ENCODE results near the gene RIN3.

The RIN3 gene

GRCh38 chr14:92716131-92716530, 202.6 kb downstream of the RIN3 start:
- no peak overlapping the region for H2BK120ac ChIP-seq (ENCODE audit: low read depth, low read length)
- peaks cover 1% of the 10 kb centered on the region for H3K36me3 ChIP-seq (ENCODE audit: control insufficient read depth, insufficient read depth, low read length)
- H3K79me1 ChIP-seq (ENCODE audit: low read length), result no peaks in the 10 kb centered on the region
- H2BK15ac ChIP-seq (replicated peaks; ENCODE audit: low read depth), result no peak overlapping the region
- no peak overlapping the region for H3K27ac ChIP-seq (ENCODE audit: low read depth, low read length)
- no peak overlapping the region for H3K4me2 ChIP-seq (ENCODE audit: low read length)
- H3K4ac ChIP-seq (ENCODE audit: low read depth, low read length), result no peak overlapping the region
- no peak overlapping the region for H3K4me3 ChIP-seq (ENCODE audit: low read length)
- no peak overlapping the region for H3K23ac ChIP-seq (ENCODE audit: low read length)
- no peaks in the 10 kb centered on the region for H3K4me1 ChIP-seq (ENCODE audit: control insufficient read depth, low read depth, low read length)
- no peak overlapping the region for H4K8ac ChIP-seq (ENCODE audit: low read depth, low read length)
- no CpG with 5 or more reads among the region's 10 CpGs for WGBS (ENCODE audit: extremely low coverage, insufficient coverage, low lambda C conversion rate)
- H3K18ac ChIP-seq (ENCODE audit: low read length), result no peak overlapping the region
- H2BK5ac ChIP-seq (ENCODE audit: low read length), result no peak overlapping the region
- DNase-seq, result no peak
- H4K5ac ChIP-seq (ENCODE audit: low read length), result no peak overlapping the region
- no peak overlapping the region for H2AK5ac ChIP-seq (ENCODE audit: low read length)
- H3K9ac ChIP-seq (ENCODE audit: low read length), result no peak overlapping the region
- H3K79me2 ChIP-seq (ENCODE audit: control insufficient read depth, insufficient read depth, low read length), result no peaks in the 10 kb centered on the region
- no peaks in the 10 kb centered on the region for H3K27me3 ChIP-seq (ENCODE audit: insufficient read depth, low read length, poor library complexity)
- H3K56ac ChIP-seq (ENCODE audit: low read length), result no peak overlapping the region

- H3K56ac ChIP-seq (ENCODE audit: low read length), result no peak overlapping the region
- no peak overlapping the region for H4K5ac ChIP-seq (ENCODE audit: low read length)
- WGBS (ENCODE audit: extremely low coverage, insufficient coverage, low lambda C conversion rate), result no CpG with 5 or more reads among the region's 11 CpGs
- H3K27ac ChIP-seq (ENCODE audit: low read depth, low read length), result no peak overlapping the region
- H2AK5ac ChIP-seq (ENCODE audit: low read length), result no peak overlapping the region
- no peaks in the 10 kb centered on the region for H3K27me3 ChIP-seq (ENCODE audit: insufficient read depth, low read length, poor library complexity)
- H3K4me2 ChIP-seq (ENCODE audit: low read length), result no peak overlapping the region
- H3K79me1 ChIP-seq (ENCODE audit: low read length), result peaks cover 2% of the 10 kb centered on the region
- no peak overlapping the region for H3K4ac ChIP-seq (ENCODE audit: low read depth, low read length)
- no peak overlapping the region for H2BK15ac ChIP-seq (replicated peaks; ENCODE audit: low read depth)
- H3K23ac ChIP-seq (ENCODE audit: low read length), result no peak overlapping the region
- no peak overlapping the region for H3K4me3 ChIP-seq (ENCODE audit: low read length)
- H2BK120ac ChIP-seq (ENCODE audit: low read depth, low read length), result no peak overlapping the region
- DNase-seq, result no peak
- H3K9ac ChIP-seq (ENCODE audit: low read length), result no peak overlapping the region
- H2BK5ac ChIP-seq (ENCODE audit: low read length), result no peak overlapping the region
- no peak overlapping the region for H3K18ac ChIP-seq (ENCODE audit: low read length)
- no peak overlapping the region for H4K8ac ChIP-seq (ENCODE audit: low read depth, low read length)
- H3K79me2 ChIP-seq (ENCODE audit: control insufficient read depth, insufficient read depth, low read length), result no peaks in the 10 kb centered on the region
- H3K36me3 ChIP-seq (ENCODE audit: control insufficient read depth, insufficient read depth, low read length), result no peaks in the 10 kb centered on the region
- H3K4me1 ChIP-seq (ENCODE audit: control insufficient read depth, low read depth, low read length), result no peaks in the 10 kb centered on the region
Observed at GRCh38 chr14:92717571-92718042, 204.0 kb downstream of the RIN3 start.

- H3K23ac ChIP-seq (ENCODE audit: low read length), result no peak overlapping the region
- H3K36me3 ChIP-seq (ENCODE audit: control insufficient read depth, insufficient read depth, low read length), result no peaks in the 10 kb centered on the region
- H3K79me1 ChIP-seq (ENCODE audit: low read length), result peaks cover 2% of the 10 kb centered on the region
- no peak overlapping the region for H3K56ac ChIP-seq (ENCODE audit: low read length)
- H4K5ac ChIP-seq (ENCODE audit: low read length), result no peak overlapping the region
- H3K27ac ChIP-seq (ENCODE audit: low read depth, low read length), result no peak overlapping the region
- no peak overlapping the region for H3K18ac ChIP-seq (ENCODE audit: low read length)
- no peak overlapping the region for H3K4ac ChIP-seq (ENCODE audit: low read depth, low read length)
- no peaks in the 10 kb centered on the region for H3K27me3 ChIP-seq (ENCODE audit: insufficient read depth, low read length, poor library complexity)
- H2BK5ac ChIP-seq (ENCODE audit: low read length), result no peak overlapping the region
- H4K8ac ChIP-seq (ENCODE audit: low read depth, low read length), result no peak overlapping the region
- WGBS (ENCODE audit: extremely low coverage, insufficient coverage, low lambda C conversion rate), result no CpG with 5 or more reads among the region's 8 CpGs
- H2AK5ac ChIP-seq (ENCODE audit: low read length), result no peak overlapping the region
- H3K9ac ChIP-seq (ENCODE audit: low read length), result no peak overlapping the region
- H3K79me2 ChIP-seq (ENCODE audit: control insufficient read depth, insufficient read depth, low read length), result no peaks in the 10 kb centered on the region
- no peak for DNase-seq
- H3K4me1 ChIP-seq (ENCODE audit: control insufficient read depth, low read depth, low read length), result no peaks in the 10 kb centered on the region
- H3K4me2 ChIP-seq (ENCODE audit: low read length), result no peak overlapping the region
- no peak overlapping the region for H3K4me3 ChIP-seq (ENCODE audit: low read length)
- no peak overlapping the region for H2BK120ac ChIP-seq (ENCODE audit: low read depth, low read length)
- H2BK15ac ChIP-seq (replicated peaks; ENCODE audit: low read depth), result no peak overlapping the region
Observed at GRCh38 chr14:92718664-92719063, 205.1 kb downstream of the RIN3 start.

GRCh38 chr14:92719421-92719820, 205.8 kb downstream of the RIN3 start:
- Histone ChIP-seq H2BK120ac (ENCODE audit: low read depth, low read length) (no peak overlapping the region), H3K4me2 (ENCODE audit: low read length) (no peak overlapping the region), H3K4me3 (ENCODE audit: low read length) (no peak overlapping the region), H3K4me1 (ENCODE audit: control insufficient read depth, low read depth, low read length) (no peaks in the 10 kb centered on the region), H2BK5ac (ENCODE audit: low read length) (no peak overlapping the region), H2BK15ac (replicated peaks; ENCODE audit: low read depth) (no peak overlapping the region), H3K79me1 (ENCODE audit: low read length) (peaks cover 2% of the 10 kb centered on the region), H3K9ac (ENCODE audit: low read length) (no peak overlapping the region), H3K18ac (ENCODE audit: low read length) (no peak overlapping the region), H3K27ac (ENCODE audit: low read depth, low read length) (no peak overlapping the region), H2AK5ac (ENCODE audit: low read length) (no peak overlapping the region), H3K27me3 (ENCODE audit: insufficient read depth, low read length, poor library complexity) (no peaks in the 10 kb centered on the region), H4K8ac (ENCODE audit: low read depth, low read length) (no peak overlapping the region), H4K5ac (ENCODE audit: low read length) (no peak overlapping the region), H3K4ac (ENCODE audit: low read depth, low read length) (no peak overlapping the region), H3K36me3 (ENCODE audit: control insufficient read depth, insufficient read depth, low read length) (no peaks in the 10 kb centered on the region), H3K79me2 (ENCODE audit: control insufficient read depth, insufficient read depth, low read length) (no peaks in the 10 kb centered on the region), H3K56ac (ENCODE audit: low read length) (no peak overlapping the region), H3K23ac (ENCODE audit: low read length) (no peak overlapping the region)
- DNase-seq, result no peak
- WGBS (ENCODE audit: extremely low coverage, insufficient coverage, low lambda C conversion rate), result no CpG with 5 or more reads among the region's 2 CpGs

- Histone ChIP-seq H3K79me2 (ENCODE audit: control insufficient read depth, insufficient read depth, low read length) (no peaks in the 10 kb centered on the region), H4K8ac (ENCODE audit: low read depth, low read length) (no peak overlapping the region), H3K4me3 (ENCODE audit: low read length) (no peak overlapping the region), H2BK15ac (replicated peaks; ENCODE audit: low read depth) (no peak overlapping the region), H3K18ac (ENCODE audit: low read length) (no peak overlapping the region), H3K4me1 (ENCODE audit: control insufficient read depth, low read depth, low read length) (no peaks in the 10 kb centered on the region), H2AK5ac (ENCODE audit: low read length) (no peak overlapping the region), H3K27me3 (ENCODE audit: insufficient read depth, low read length, poor library complexity) (no peaks in the 10 kb centered on the region), H4K5ac (ENCODE audit: low read length) (no peak overlapping the region), H3K9ac (ENCODE audit: low read length) (no peak overlapping the region), H2BK120ac (ENCODE audit: low read depth, low read length) (no peak overlapping the region), H3K56ac (ENCODE audit: low read length) (no peak overlapping the region), H3K79me1 (ENCODE audit: low read length) (peaks cover 2% of the 10 kb centered on the region), H2BK5ac (ENCODE audit: low read length) (no peak overlapping the region), H3K27ac (ENCODE audit: low read depth, low read length) (no peak overlapping the region), H3K4ac (ENCODE audit: low read depth, low read length) (no peak overlapping the region), H3K36me3 (ENCODE audit: control insufficient read depth, insufficient read depth, low read length) (peaks cover 1% of the 10 kb centered on the region), H3K4me2 (ENCODE audit: low read length) (no peak overlapping the region), H3K23ac (ENCODE audit: low read length) (no peak overlapping the region)
- no CpG with 5 or more reads among the region's 5 CpGs for WGBS (ENCODE audit: extremely low coverage, insufficient coverage, low lambda C conversion rate)
- no peak for DNase-seq
Observed at GRCh38 chr14:92719890-92720323, 206.3 kb downstream of the RIN3 start.

Data from mesendoderm (in vitro differentiated cells).